A673 (cell line): Measurements from ENCODE around the gene EPB41L4A. TPM values are rescaled to one million over a fixed set of nuclear protein-coding genes. Genes with fewer than 3 reads are reported as not detected.

ENCODE experiments used
- BruUV-seq: library from RNA; stranded (reverse); fragments of 400-500 nt; replicated peaks from 2 replicates; lab custom pipeline; 2021; lab: Mats Ljungman, UMichigan
- CTCF ChIA-PET: fragments of 300-600 bp; sonication (Branson Sonifier 250); formaldehyde crosslinking; loops from one replicate; lab custom pipeline; 2022; ENCODE audit warnings: antibody characterized with exemption; lab: Charles Lee
- POLR2A ChIA-PET: fragments of 300-600 bp; sonication (Branson Sonifier 250); formaldehyde crosslinking; loops from one replicate; lab custom pipeline; 2022; ENCODE audit warnings: antibody characterized with exemption; ENCODE audit not compliant: low non-redundant PET; lab: Charles Lee
- DNase-seq: peaks from one replicate; pipeline ENCODE4 v3.0.0-alpha.2; 2015; ENCODE audit warnings: low spot score
- H3K27ac ChIP-seq: fragments of 200-600 bp; sonication (generic); 2 replicates; pipeline ENCODE4 v1.5.1; 2016; ENCODE audit warnings: mixed run types, low read depth, mild to moderate bottlenecking, mixed read lengths, antibody characterized with exemption, low read length; ENCODE audit not compliant: poor library complexity, severe bottlenecking
- H3K27me3 ChIP-seq: fragments of 200-600 bp; sonication (generic); replicated peaks from 2 replicates; pipeline ENCODE4 v1.6.1; 2017; ENCODE audit warnings: mixed run types, low read depth, mild to moderate bottlenecking, mixed read lengths, antibody characterized with exemption, low read length; ENCODE audit not compliant: insufficient read depth, poor library complexity
- H3K36me3 ChIP-seq: fragments of 200-600 bp; sonication (generic); 2 replicates; pipeline ENCODE4 v1.6.1; 2016; ENCODE audit warnings: mixed run types, mild to moderate bottlenecking, mixed read lengths, antibody characterized with exemption, low read length; ENCODE audit not compliant: insufficient read depth, poor library complexity, severe bottlenecking
- H3K4me1 ChIP-seq: fragments of 200-600 bp; sonication (generic); 2 replicates; pipeline ENCODE4 v1.6.1; 2017; ENCODE audit warnings: mixed run types, mild to moderate bottlenecking, mixed read lengths, antibody characterized with exemption, low read length; ENCODE audit not compliant: insufficient read depth, poor library complexity, severe bottlenecking
- H3K4me3 ChIP-seq: fragments of 200-600 bp; sonication (generic); 2 replicates; pipeline ENCODE4 v1.5.1; 2016; ENCODE audit warnings: low read depth, mixed run types, mild to moderate bottlenecking, mixed read lengths, low read length; ENCODE audit not compliant: poor library complexity, severe bottlenecking
- H3K9me3 ChIP-seq: fragments of 200-600 bp; sonication (generic); 2 replicates; pipeline ENCODE4 v1.6.1; 2016; ENCODE audit warnings: mixed run types, low read depth, mild to moderate bottlenecking, mixed read lengths, antibody characterized with exemption, low read length; ENCODE audit not compliant: poor library complexity, severe bottlenecking
- CTCF ChIP-seq: fragments of 300-800, 200-600 bp; sonication (generic); conservative IDR thresholded peaks from 2 replicates; pipeline ENCODE4 v1.5.1; 2017; ENCODE audit warnings: low read depth, mild to moderate bottlenecking, antibody characterized with exemption, low read length, moderate library complexity, mixed read lengths
- EZH2 ChIP-seq: fragments of 200-600 bp; sonication (generic); IDR thresholded peaks from 2 replicates; pipeline ENCODE4 v1.6.1; 2017; ENCODE audit warnings: borderline replicate concordance, low read depth, mild to moderate bottlenecking, mixed read lengths, antibody characterized with exemption, low read length; ENCODE audit not compliant: poor library complexity, severe bottlenecking
- intact Hi-C: fragments of 100-400 bp; cut with micrococcal nuclease; formaldehyde crosslinking; loops from one replicate; pipeline ENCODE4 v1.10.0; 2022; ENCODE audit not compliant: unreplicated experiment
- total RNA-seq: library from RNA; stranded (reverse); gene quantifications from 2 replicates; pipeline ENCODE4 v1.2.3, GENCODE V29; 2021

The EPB41L4A gene
- total RNA-seq, 1 experiment from 2014 or later: not detected

- TF ChIP-seq EZH2 (no peak), CTCF (no peak)
- no peaks in the 10 kb centered on the region for H3K27me3 ChIP-seq
- POLR2A ChIA-PET: no interaction called here
- no peak overlapping the region for H3K4me3 ChIP-seq
- H3K36me3 ChIP-seq: no peaks in the 10 kb centered on the region
- intact Hi-C loops: no loop called here
- H3K9me3 ChIP-seq: no peaks in the 10 kb centered on the region
- CTCF ChIA-PET: no interaction called here
- no peak overlapping the region for H3K27ac ChIP-seq
- no peaks in the 10 kb centered on the region for H3K4me1 ChIP-seq
- DNase-seq: no peak
- no TSS peak for BruUV-seq
Observed at GRCh38 chr5:112390327-112390726, 28.8 kb downstream of the EPB41L4A start.

GRCh38 chr5:112388739-112389138, 30.3 kb downstream of the EPB41L4A start:
- intact Hi-C loops: no loop called here
- Histone ChIP-seq H3K9me3 (no peaks in the 10 kb centered on the region), H3K27ac (no peak overlapping the region), H3K4me1 (no peaks in the 10 kb centered on the region), H3K4me3 (no peak overlapping the region), H3K36me3 (no peaks in the 10 kb centered on the region), H3K27me3 (no peaks in the 10 kb centered on the region)
- POLR2A ChIA-PET: no interaction called here
- TF ChIP-seq CTCF (no peak), EZH2 (no peak)
- DNase-seq: no peak
- CTCF ChIA-PET: no interaction called here
- no TSS peak for BruUV-seq

GRCh38 chr5:112388074-112388473, 31.0 kb downstream of the EPB41L4A start:
- no peak for DNase-seq
- Histone ChIP-seq H3K4me1 (no peaks in the 10 kb centered on the region), H3K36me3 (no peaks in the 10 kb centered on the region), H3K27me3 (peaks cover 2% of the 10 kb centered on the region), H3K9me3 (no peaks in the 10 kb centered on the region), H3K27ac (no peak overlapping the region), H3K4me3 (no peak overlapping the region)
- BruUV-seq: no TSS peak
- TF ChIP-seq EZH2: no peak
- no peak for TF ChIP-seq CTCF
- intact Hi-C loops: no loop called here
- POLR2A ChIA-PET: no interaction called here
- CTCF ChIA-PET: no interaction called here
